Ovary (tissue), 9 donors: ENCODE measurements around the gene FAT1. TPM values are rescaled to one million over a fixed set of nuclear protein-coding genes. Genes with fewer than 3 reads are reported as not detected.

Experiments
- DNase-seq, 5 donors: peaks; one replicate each; pipeline ENCODE4 v3.0.0-alpha.2; 2019 to 2020
- H3K27ac ChIP-seq, 2 donors: fragments of 200-600 bp; one replicate each; pipeline versions ENCODE4 v1.5.1 to v1.8.0; 2019 to 2022
- H3K27me3 ChIP-seq: fragments of 200-600 bp; one replicate; pipeline ENCODE4 v1.8.0; 2022
- H3K36me3 ChIP-seq: fragments of 200-600 bp; sonication (generic); one replicate; pipeline ENCODE4 v1.5.1; 2019
- H3K4me1 ChIP-seq: one replicate; pipeline ENCODE4 v1.8.1; 2013; ENCODE audit warnings: mild to moderate bottlenecking, moderate library complexity; ENCODE audit not compliant: insufficient read depth
- H3K4me3 ChIP-seq: fragments of 200-600 bp; sonication (generic); one replicate; pipeline ENCODE4 v1.5.1; 2017
- H3K9me3 ChIP-seq, 2 donors: fragments of 200-600 bp in 1 of 2; sonication (generic) in 1 of 2; one replicate each; pipeline versions ENCODE4 v1.5.1 to v1.8.1; 2013 to 2019; ENCODE audit warnings: mild to moderate bottlenecking in 1 of 2, moderate library complexity in 1 of 2
- EP300 ChIP-seq: sonication (generic); formaldehyde crosslinking; IDR thresholded peaks from one replicate; pipeline ENCODE4 v1.6.1; 2017; ENCODE audit warnings: antibody characterized with exemption
- POLR2A ChIP-seq: fragments of 450-650 bp; IDR thresholded peaks from one replicate; pipeline ENCODE4 v1.6.1; 2017; ENCODE audit warnings: antibody characterized with exemption, mild to moderate bottlenecking, moderate library complexity
- WGBS, 3 donors: extraction: QIAGEN DNeasy Blood & Tissue Kit in 1 of 3; methylation state at CpG; one replicate each; pipeline versions ENCODE4 v1.1.5 to v1.1.7; 2013 to 2017; 5-methylcytosine and 5-hydroxymethylcytosine counted together
- intact Hi-C, 4 donors: fragments of 100-400 bp; cut with DNase I; formaldehyde crosslinking; loops; one replicate each; pipeline versions ENCODE4 v1.11.0 to v1.15.1; 2022 to 2023
- polyA plus RNA-seq, 2 donors: library from polyadenylated mRNA; stranded (reverse); fragments of 200-250 nt in 1 of 2; fragments of 350-450 nt in 1 of 2; fragmentation: Illumina TruSeq in 1 of 2; extraction: RNeasy Lipid Tissue Mini Kit (QIAGEN cat#74804) in 1 of 2; gene quantifications; one replicate each; pipeline ENCODE4 v1.2.3, GENCODE V29; 2013 to 2014
- total RNA-seq, 7 donors: library from RNA; depleted of rRNA in 2 of 7; stranded (reverse); fragments of >200 nt in 2 of 7; fragmentation: NEBNext Ultra II Directional in 3 of 7; extraction: Animal tissue kit (Norgen Biotek cat#: 25700) in 3 of 7; gene quantifications; one replicate each; pipeline versions ENCODE4 v1.1.0 to v1.2.4, GENCODE V29; 2016 to 2023
- TF ChIP-seq, protein P1 (sequence below), 3 donors: fragments of 450-650 bp in 2 of 3; fragments of 200-600 bp in 1 of 3; IDR thresholded peaks; one replicate each; pipeline versions ENCODE4 v1.5.1 to v1.8.0; 2016 to 2022; ENCODE audit warnings: antibody characterized with exemption in 3 of 3, mild to moderate bottlenecking in 1 of 3
- donor health status: DM: no; HTN: no; CAD: no; lungs with moderate emphysema.
- donor health status: DM: no; HTN: no; CAD: no.
- donor health status: Bipolar disorder and iron deficiency.
- donor health status: DM: yes; HTN: yes; CAD: no.
- donor health status: DM: no; HTN: no; CAD: no.
- donor health status: DM: yes; HTN: yes; CAD: no.

FAT1 gene
- total and polyA plus RNA-seq, 9 donors, result 20.5 to 78.6 (median 46.6) TPM

DNA sequence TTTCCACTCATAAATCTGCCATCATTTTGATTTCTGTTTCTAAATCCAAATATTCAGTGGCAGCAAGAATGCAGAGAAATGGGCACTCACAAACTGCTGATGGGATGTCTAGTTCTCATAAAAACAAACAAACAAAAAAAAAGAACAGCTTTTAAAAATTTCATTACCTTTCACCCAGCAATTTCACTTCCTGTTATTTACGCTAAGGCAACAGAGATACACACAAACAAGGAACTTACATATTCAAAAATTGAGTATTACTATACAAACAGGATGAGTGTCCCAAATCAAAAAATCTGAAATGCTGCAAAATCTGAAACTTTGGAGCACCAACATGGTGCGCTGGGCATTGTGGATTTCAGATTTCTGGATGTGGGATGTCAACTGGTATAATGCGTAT lies 36.4 kb downstream of the FAT1 start:
- no peaks in the 10 kb centered on the region for H3K4me1 ChIP-seq
- no peaks in the 10 kb centered on the region for H3K9me3 ChIP-seq
- H3K27me3 ChIP-seq, result no peaks in the 10 kb centered on the region
- intact Hi-C loops, result no loop called here
- no peak for TF ChIP-seq EP300
- no peak for TF ChIP-seq POLR2A
- TF ChIP-seq, protein P1, sequence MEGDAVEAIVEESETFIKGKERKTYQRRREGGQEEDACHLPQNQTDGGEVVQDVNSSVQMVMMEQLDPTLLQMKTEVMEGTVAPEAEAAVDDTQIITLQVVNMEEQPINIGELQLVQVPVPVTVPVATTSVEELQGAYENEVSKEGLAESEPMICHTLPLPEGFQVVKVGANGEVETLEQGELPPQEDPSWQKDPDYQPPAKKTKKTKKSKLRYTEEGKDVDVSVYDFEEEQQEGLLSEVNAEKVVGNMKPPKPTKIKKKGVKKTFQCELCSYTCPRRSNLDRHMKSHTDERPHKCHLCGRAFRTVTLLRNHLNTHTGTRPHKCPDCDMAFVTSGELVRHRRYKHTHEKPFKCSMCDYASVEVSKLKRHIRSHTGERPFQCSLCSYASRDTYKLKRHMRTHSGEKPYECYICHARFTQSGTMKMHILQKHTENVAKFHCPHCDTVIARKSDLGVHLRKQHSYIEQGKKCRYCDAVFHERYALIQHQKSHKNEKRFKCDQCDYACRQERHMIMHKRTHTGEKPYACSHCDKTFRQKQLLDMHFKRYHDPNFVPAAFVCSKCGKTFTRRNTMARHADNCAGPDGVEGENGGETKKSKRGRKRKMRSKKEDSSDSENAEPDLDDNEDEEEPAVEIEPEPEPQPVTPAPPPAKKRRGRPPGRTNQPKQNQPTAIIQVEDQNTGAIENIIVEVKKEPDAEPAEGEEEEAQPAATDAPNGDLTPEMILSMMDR (IDR thresholded peaks at IDR 0.05), result no peak
- DNase-seq, result no peak
- WGBS, 3 donors, result 95 to 99% (median 96%) methylated on average over 3 of the region's 3 CpGs
- H3K36me3 ChIP-seq, result no peaks in the 10 kb centered on the region
- no peak overlapping the region for H3K4me3 ChIP-seq
- H3K27ac ChIP-seq, result no peak overlapping the region

DNA sequence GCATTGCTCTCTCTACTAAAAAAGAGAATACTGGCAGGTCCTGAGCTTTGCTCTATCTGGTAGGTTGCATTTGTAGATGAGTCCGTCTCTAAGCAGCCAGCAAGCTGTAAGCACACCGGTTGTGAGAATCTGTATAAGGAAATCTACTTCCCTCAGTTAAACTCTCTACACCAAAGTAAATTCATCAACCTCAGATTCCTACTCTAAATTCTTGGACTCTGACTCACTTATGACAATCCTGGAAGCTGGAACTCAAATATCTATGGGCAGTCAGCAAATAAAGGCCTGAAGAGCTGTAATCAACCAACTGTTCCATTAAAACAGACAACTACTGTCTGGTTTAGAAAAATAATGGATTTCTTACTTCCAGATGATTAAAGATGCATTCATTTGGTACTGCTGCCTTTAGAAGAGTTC lies 37.9 kb downstream of the FAT1 start:
- H3K27ac ChIP-seq, result no peak overlapping the region
- DNase-seq, result no peak
- intact Hi-C loops, result no loop called here
- no peak overlapping the region for H3K4me3 ChIP-seq
- no peaks in the 10 kb centered on the region for H3K36me3 ChIP-seq
- WGBS, 3 donors, result 15 to 31% (median 21%) methylated on average over 2 of the region's 2 CpGs
- H3K4me1 ChIP-seq, result no peaks in the 10 kb centered on the region
- TF ChIP-seq, protein P1 (IDR thresholded peaks at IDR 0.05), result no peak
- TF ChIP-seq EP300 (no peak), POLR2A (no peak)
- H3K9me3 ChIP-seq, result no peaks in the 10 kb centered on the region
- no peaks in the 10 kb centered on the region for H3K27me3 ChIP-seq

DNA sequence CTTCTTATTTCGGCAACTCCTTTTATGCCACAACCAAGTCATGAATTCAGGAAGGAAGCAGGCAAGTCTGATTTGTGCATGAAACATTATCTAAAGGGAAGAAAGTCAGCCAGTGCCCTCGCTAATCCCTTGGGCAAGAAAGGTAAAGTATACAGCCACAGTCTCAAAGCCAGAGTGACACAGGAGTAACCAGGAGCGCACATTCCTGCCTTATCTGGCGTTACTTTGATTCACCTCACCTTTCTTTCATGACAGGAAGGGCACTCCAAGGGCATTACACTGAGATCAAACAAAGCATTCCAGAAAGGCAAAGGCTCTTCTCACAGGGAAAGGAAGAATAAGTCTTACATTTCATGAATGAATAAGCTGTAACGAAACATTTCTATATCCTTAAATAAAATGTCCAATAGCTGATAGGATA lies 38.8 kb downstream of the FAT1 start:
- H3K9me3 ChIP-seq, result no peaks in the 10 kb centered on the region
- TF ChIP-seq, protein P1 (IDR thresholded peaks at IDR 0.05), result no peak
- no peak for TF ChIP-seq EP300
- TF ChIP-seq POLR2A, result no peak
- intact Hi-C loops, result no loop called here
- WGBS, 3 donors, result 87 to 93% (median 89%) methylated on average over 5 of the region's 5 CpGs
- no peaks in the 10 kb centered on the region for H3K36me3 ChIP-seq
- no peak overlapping the region for H3K4me3 ChIP-seq
- H3K27ac ChIP-seq, result no peak overlapping the region
- no peaks in the 10 kb centered on the region for H3K4me1 ChIP-seq
- DNase-seq, result no peak
- no peaks in the 10 kb centered on the region for H3K27me3 ChIP-seq

DNA sequence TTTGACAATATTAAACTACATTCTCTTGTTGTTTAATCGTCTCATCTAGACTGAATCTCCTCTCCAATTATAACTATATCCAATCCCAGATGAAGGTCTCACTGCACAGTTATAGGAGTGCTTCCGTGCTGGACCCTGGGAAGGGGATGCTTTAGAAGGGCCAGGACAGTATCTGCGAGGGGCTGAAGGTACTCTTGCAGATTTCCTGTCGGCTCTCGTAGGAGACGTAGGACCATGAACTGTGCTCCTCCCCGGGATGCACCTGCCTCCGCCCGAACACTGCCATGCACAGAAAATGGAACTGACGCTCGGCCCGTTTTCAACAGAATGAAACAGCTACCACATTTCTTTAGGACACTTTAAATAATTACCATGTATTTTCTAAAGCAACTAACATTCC lies 39.4 kb downstream of the FAT1 start:
- no peaks in the 10 kb centered on the region for H3K27me3 ChIP-seq
- no peaks in the 10 kb centered on the region for H3K9me3 ChIP-seq
- no peak overlapping the region for H3K27ac ChIP-seq
- no peaks in the 10 kb centered on the region for H3K36me3 ChIP-seq
- no peak for DNase-seq
- no peaks in the 10 kb centered on the region for H3K4me1 ChIP-seq
- 86 to 87% (median 87%) methylated on average over 12 of the region's 12 CpGs for WGBS, 3 donors
- no peak overlapping the region for H3K4me3 ChIP-seq
- intact Hi-C loops, result no loop called here
- TF ChIP-seq POLR2A, result no peak
- TF ChIP-seq EP300, result no peak
- TF ChIP-seq, protein P1 (IDR thresholded peaks at IDR 0.05), result no peak
